HG02973 (cell line): Measurements from ENCODE around the gene SOX3.

Experiments used
- ATAC-seq: cut with Tn5 transposase; IDR thresholded peaks from one replicate; pipeline ENCODE4 v1.9.1; 2021; ENCODE audit warnings: moderate library complexity; ENCODE audit not compliant: unreplicated experiment

The SOX3 gene

DNA sequence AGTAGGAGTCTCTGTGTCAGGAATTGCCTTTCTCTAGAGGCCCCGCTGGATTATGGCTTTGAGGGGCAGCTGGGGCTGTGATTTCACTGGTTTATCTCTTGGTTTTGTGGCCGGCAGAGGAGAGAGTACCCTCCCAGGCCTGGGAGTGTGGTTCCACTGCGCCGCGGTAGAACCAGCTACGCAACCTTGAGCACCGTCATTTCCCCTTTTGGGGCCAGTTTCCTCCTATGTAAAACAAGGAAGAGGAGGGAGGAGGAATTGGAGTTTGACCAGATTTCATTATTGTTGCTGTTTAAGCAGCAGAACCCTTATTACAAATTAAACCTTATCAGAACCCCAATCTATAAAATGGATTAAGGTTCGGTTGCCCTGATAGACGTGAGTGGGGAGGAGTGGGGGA is 4.4 kb downstream of the SOX3 start:
- ATAC-seq, result no peak

DNA sequence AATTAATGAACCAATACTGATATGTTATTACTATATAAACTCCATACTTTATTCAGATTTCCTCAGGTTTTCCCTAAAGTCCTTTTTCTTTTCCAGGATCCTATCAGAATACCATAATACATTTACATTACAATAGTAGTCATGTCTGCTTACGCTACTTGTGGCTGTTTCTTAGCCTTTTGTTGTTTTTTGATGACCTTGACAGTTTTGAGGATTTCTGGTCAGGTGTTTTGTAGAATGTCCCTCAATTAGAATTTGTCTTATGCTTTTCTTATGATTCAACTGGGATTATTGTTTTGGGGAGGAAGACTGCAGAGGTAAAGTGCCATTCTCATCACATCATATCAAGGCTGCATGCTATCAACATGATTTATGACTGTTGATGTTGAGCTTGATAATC is 9.1 kb downstream of the SOX3 start:
- ATAC-seq, result no peak

DNA sequence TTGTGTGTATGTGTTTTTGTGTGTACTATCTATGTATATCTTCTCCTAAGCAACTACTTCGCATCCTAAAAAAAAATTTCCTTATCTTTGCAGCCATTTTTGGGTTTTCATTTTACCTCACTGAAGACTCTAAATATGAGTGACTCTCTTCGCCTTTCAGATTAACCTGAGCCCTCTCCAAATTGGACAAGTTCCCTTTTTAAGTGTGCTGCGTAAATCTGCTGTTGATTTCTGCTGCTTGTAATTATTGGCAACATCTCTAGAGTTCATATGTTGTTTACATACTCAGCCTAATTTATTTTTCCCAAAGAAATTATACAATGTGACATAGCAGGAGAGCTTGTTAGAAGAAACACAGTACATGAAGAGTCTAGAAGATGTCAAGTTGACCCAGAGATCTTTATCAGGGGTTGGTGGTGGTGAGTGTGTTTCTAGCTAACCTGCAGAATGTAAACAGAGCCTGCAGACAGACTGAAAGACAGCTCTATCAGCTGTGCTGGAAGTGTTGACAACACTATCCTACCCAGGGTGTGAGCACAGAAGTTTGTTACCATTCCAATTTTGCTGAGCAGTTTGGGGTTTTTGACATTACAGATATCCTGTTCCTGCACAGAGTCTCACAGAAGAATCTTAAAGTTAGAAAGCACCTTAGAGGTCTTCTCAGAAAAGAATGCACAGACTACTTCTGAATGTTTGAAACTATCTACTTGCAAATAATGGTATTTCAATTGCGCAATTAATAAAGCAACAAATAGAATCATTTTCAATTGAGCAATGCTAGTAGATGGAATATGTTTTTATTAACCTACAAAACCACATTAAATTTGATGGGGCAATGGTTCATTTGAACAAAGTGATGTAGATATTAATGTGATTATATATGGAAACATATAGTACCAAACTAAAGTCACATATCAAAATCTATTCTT is 12.5 kb downstream of the SOX3 start:
- ATAC-seq, result no peak

DNA sequence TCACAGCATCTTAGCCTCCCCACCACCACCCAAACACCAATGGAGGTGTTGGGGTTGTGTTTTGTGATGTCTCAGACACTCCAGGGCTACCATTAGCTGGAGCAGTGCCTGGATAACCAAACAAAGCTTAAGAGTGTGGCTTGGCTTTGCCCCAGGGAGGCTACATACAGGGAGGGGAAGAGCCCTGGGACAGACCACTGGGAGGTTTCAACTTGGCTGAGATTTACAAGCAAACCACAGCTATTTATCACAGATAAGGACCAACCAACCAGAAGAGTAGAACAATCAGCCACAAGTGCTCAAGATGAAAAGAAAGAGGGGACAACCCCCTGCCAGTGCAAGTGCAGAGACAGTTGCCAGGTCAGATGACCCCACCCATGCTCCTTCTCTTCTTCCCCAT is 24.1 kb downstream of the SOX3 start:
- no peak for ATAC-seq

DNA sequence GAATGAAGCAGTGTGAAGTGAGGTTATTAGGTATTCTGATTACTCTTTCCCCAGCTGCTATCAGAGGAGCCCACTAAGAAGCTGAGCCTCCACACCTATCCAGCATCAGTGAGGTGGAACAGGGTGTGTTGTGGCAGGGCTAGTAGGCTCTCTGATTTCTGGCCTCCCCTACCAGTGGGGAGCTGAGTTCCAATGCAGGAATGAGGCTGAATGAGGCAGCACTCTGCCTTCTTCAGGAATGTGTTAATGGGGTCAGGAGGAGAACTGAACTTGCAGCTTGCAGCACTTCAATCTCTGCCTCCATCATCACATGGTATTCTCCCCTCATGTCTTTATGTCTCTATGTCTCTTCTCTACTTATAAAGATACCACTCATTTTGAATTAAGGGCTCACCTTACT is 26.9 kb downstream of the SOX3 start:
- no peak for ATAC-seq

DNA sequence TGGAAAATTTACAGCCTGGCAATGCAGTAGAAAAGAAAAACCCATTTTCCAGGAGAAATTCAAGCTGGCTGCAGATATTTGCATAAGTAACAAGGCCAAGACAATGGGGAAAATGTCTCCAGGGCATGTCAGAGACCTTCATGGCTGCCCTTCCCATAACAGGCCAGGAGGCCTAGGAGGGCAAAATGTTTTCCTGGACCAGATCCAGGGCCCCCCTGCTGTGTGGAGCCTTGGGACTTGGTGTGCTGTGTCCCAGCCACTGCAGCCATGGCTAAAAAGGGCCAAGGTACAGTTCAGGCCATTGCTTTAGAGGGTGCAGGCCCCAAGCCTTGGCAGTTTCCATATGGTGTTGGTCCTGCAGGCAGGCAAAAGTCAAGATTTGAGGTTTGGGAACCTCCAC is 29.8 kb downstream of the SOX3 start:
- no peak for ATAC-seq

DNA sequence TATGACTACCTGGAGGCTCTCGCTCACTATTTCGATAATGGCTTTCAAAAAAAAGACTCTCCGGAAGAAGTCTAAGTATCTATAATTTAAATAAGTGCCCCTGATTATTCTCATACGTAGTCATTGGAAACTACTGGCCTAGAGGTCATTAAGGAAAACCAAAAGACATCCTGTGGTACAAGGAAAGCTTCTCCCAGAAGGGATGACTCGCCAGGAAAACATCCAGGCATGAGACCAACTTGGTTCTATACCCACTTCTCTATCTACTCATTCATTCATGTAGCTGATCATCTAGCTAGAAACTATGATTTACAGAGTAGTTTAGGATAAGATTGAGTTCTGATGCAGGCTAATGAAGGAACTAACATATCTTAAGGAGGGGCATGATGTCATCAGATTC is 37.7 kb downstream of the SOX3 start:
- ATAC-seq, result no peak
